GM21515 (cell line): Measurements from ENCODE around the gene FAM170B.

Experiments used
- ATAC-seq: cut with Tn5 transposase; IDR thresholded peaks from one replicate; pipeline ENCODE4 v1.9.1; 2021; ENCODE audit not compliant: unreplicated experiment

FAM170B gene

DNA sequence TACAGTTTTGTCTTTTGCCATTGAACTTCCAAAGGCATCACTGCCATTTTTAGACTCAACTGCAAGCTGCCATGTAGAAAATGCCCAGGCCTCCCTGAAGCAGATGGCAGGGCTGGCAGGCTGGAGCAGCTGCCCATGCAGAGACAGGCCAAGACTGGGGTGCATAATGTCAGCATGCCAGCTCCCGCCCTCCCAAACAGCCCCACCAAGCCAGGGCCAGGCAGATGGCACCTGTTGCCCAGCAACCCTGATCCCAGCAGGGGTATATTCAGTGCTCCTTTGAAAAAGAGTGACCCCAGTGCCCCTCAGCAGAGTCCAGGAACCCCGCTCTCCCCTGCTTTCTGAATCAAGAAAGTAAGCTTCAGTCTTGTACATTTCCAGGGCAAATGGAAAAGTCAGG lies 51.1 kb downstream of the FAM170B start:
- ATAC-seq, result no peak

- no peak for ATAC-seq
Measured at GRCh38 chr10:49081547-49082275, 52.1 kb downstream of the FAM170B start.
